GM23338 (cell line): ENCODE data around the gene CYP46A1. TPM values are rescaled to one million over a fixed set of nuclear protein-coding genes. Genes with fewer than 3 reads are reported as not detected.
A peak's percentile ranks its signal among the peaks of the same experiment; 100 is the strongest.

ENCODE experiments used
- ATAC-seq: fragments of 200-7000 bp; cut with Tn5 transposase; 3 replicates; pipeline ENCODE4 v1.9.1; 2020
- DNase-seq: peaks from one replicate; pipeline ENCODE4 v3.0.0-alpha.2; 2015; ENCODE audit warnings: low spot score
- H2AFZ ChIP-seq: fragments of 200-600 bp; sonication (generic); 2 replicates; pipeline ENCODE4 v1.8.0; 2016; ENCODE audit warnings: antibody characterized with exemption, mild to moderate bottlenecking, moderate library complexity
- H3F3A ChIP-seq: fragments of 200-600 bp; sonication (generic); replicated peaks from 2 replicates; pipeline ENCODE4 v1.8.0; 2017; ENCODE audit warnings: antibody characterized with exemption, mixed run types, low read depth
- H3K27ac ChIP-seq: fragments of 200-600 bp; sonication (generic); 2 replicates; pipeline ENCODE4 v1.6.1; 2016; ENCODE audit warnings: low read depth
- H3K27me3 ChIP-seq: fragments of 200-600 bp; sonication (generic); 2 replicates; pipeline ENCODE4 v1.8.0; 2016; ENCODE audit warnings: mild to moderate bottlenecking, mixed run types, moderate library complexity; ENCODE audit not compliant: insufficient read depth
- H3K36me3 ChIP-seq: fragments of 200-600 bp; sonication (generic); 2 replicates; pipeline ENCODE4 v1.8.0; 2016; ENCODE audit warnings: mild to moderate bottlenecking; ENCODE audit not compliant: insufficient read depth
- H3K4me1 ChIP-seq: fragments of 200-600 bp; sonication (generic); 2 replicates; pipeline ENCODE4 v1.8.0; 2016; ENCODE audit warnings: mild to moderate bottlenecking, moderate library complexity; ENCODE audit not compliant: insufficient read depth
- H3K4me2 ChIP-seq: fragments of 200-600 bp; sonication (generic); 2 replicates; pipeline ENCODE4 v1.7.1; 2017; ENCODE audit warnings: mixed run types
- H3K4me3 ChIP-seq: fragments of 200-600 bp; sonication (generic); 2 replicates; pipeline ENCODE4 v1.6.1; 2016; ENCODE audit warnings: mixed run types
- H3K79me2 ChIP-seq: fragments of 200-600 bp; sonication (generic); replicated peaks from 2 replicates; pipeline ENCODE4 v1.8.0; 2017; ENCODE audit warnings: mild to moderate bottlenecking; ENCODE audit not compliant: insufficient read depth
- H3K9me2 ChIP-seq: fragments of 200-600 bp; sonication (generic); 2 replicates; pipeline ENCODE4 v1.8.0; 2017; ENCODE audit not compliant: insufficient read depth
- H4K20me1 ChIP-seq: fragments of 200-600 bp; sonication (generic); replicated peaks from 2 replicates; pipeline ENCODE4 v1.8.0; 2017; ENCODE audit warnings: mild to moderate bottlenecking; ENCODE audit not compliant: insufficient read depth
- H3K27ac Mint-ChIP-seq: 2 replicates; pipeline ENCODE4 v1.8.0; 2020; ENCODE audit warnings: inconsistent platforms, mild to moderate bottlenecking, moderate library complexity, mixed read lengths
- H3K27me3 Mint-ChIP-seq: 3 replicates; pipeline ENCODE4 v1.8.0; 2022; ENCODE audit warnings: low read depth, mild to moderate bottlenecking, moderate library complexity, mixed read lengths, inconsistent platforms; ENCODE audit not compliant: insufficient read depth, poor library complexity
- H3K36me3 Mint-ChIP-seq: 3 replicates; pipeline ENCODE4 v1.8.0; 2021; ENCODE audit warnings: low read depth, mild to moderate bottlenecking, inconsistent platforms, moderate library complexity, mixed read lengths
- H3K4me1 Mint-ChIP-seq: 3 replicates; pipeline ENCODE4 v1.8.0; 2020; ENCODE audit warnings: mild to moderate bottlenecking, inconsistent platforms, mixed read lengths
- H3K4me3 Mint-ChIP-seq: 3 replicates; pipeline ENCODE4 v1.8.0; 2021; ENCODE audit warnings: moderate library complexity, mild to moderate bottlenecking, inconsistent platforms, mixed read lengths
- H3K9me3 Mint-ChIP-seq: 3 replicates; pipeline ENCODE4 v1.8.0; 2020; ENCODE audit warnings: moderate library complexity, mild to moderate bottlenecking, inconsistent platforms, mixed read lengths
- CREB1 ChIP-seq: fragments of 250-450 bp; sonication (Bioruptor Pico); IDR thresholded peaks from 2 replicates; pipeline ENCODE4 v1.5.0; 2020; ENCODE audit warnings: low read depth, mild to moderate bottlenecking, moderate library complexity
- CTCF ChIP-seq, 2 experiments: fragments of 200-600 bp in 1 of 2; sonication (generic) in 1 of 2; conservative IDR thresholded peaks; 2 replicates each; pipeline versions ENCODE4 v1.5.1 to v1.6.1; 2016 to 2017; ENCODE audit warnings: antibody characterized with exemption in 2 of 2, low read depth in 2 of 2, mild to moderate bottlenecking in 2 of 2, moderate library complexity in 1 of 2
- ETS1 ChIP-seq: IDR thresholded peaks from 2 replicates; pipeline ENCODE4 v1.6.1; 2016; ENCODE audit warnings: antibody characterized with exemption
- ZNF114 ChIP-seq: fragments of 250-450 bp; sonication (Bioruptor Pico); IDR thresholded peaks from 2 replicates; pipeline ENCODE4 v1.5.0; 2020; ENCODE audit warnings: mild to moderate bottlenecking, moderate library complexity
- polyA plus RNA-seq: library from polyadenylated mRNA; unstranded; fragments of >200 nt; fragmentation: Nextera tagmentation; extraction: Ambion mirVana; gene quantifications from 2 replicates; pipeline ENCODE4 v1.2.1, GENCODE V29; 2016
- total RNA-seq: library from RNA; depleted of rRNA; stranded (reverse); fragments of >200 nt; shearing (Covaris generic); gene quantifications from 2 replicates; pipeline ENCODE4 v1.2.3, GENCODE V29; 2014

Gene CYP46A1
- total and polyA plus RNA-seq, 2 experiments from 2014 or later: 0.59 to 0.66 TPM

- H3K4me2 ChIP-seq: peak overlapping the region; percentile 80
These were observed 46.1 kb downstream of the CYP46A1 start for GRCh38 chr14:99729991-99730875.

GRCh38 chr14:99730876-99731546, 46.9 kb downstream of the CYP46A1 start:
- no peaks in the 10 kb centered on the region for H3K36me3 Mint-ChIP-seq
- peak overlapping the region; percentile 80 for H3K4me2 ChIP-seq
- H3K36me3 ChIP-seq: no peaks in the 10 kb centered on the region
- peak overlapping the region; percentile 76 for H3K4me3 Mint-ChIP-seq
- peaks cover 5% of the 10 kb centered on the region for H3K4me1 ChIP-seq
- H4K20me1 ChIP-seq: no peaks in the 10 kb centered on the region
- peaks cover 15% of the 10 kb centered on the region for H3K27me3 Mint-ChIP-seq
- H2AFZ ChIP-seq: peak overlapping the region; percentile 98
- no peaks in the 10 kb centered on the region for H3K27me3 ChIP-seq
- H3K27ac Mint-ChIP-seq: no peak overlapping the region
- 0 out of 2 replicates have a peak, but pooled peaks cover 4% of the 10 kb centered on the region for H3F3A ChIP-seq
- H3K9me3 Mint-ChIP-seq: no peaks in the 10 kb centered on the region; the same call in 2 of the 3 replicates
- H3K79me2 ChIP-seq: no peaks in the 10 kb centered on the region
- ATAC-seq (no peak), DNase-seq (no peak)
- H3K27ac ChIP-seq: no peak overlapping the region
- H3K4me3 ChIP-seq: peak overlapping the region; percentile 71
- no peaks in the 10 kb centered on the region for H3K9me2 ChIP-seq
- TF ChIP-seq CREB1 (CRISPR knock-in tag): no peak
- no peak for TF ChIP-seq ETS1
- TF ChIP-seq CTCF (conservative IDR thresholded peaks at IDR 0.05; ENCODE audit: low read depth in 2 of 2): no peak
- H3K4me1 Mint-ChIP-seq: peaks cover 5% of the 10 kb centered on the region; the same call in 2 of the 3 replicates

More at GRCh38 chr14:99729991-99730875, 46.1 kb downstream of the CYP46A1 start:
- ATAC-seq (peak; percentile 66), DNase-seq (peak; percentile 89)
- H3K9me2 ChIP-seq: no peaks in the 10 kb centered on the region
- H3K27ac ChIP-seq: no peak overlapping the region
- peak overlapping the region; percentile 71 for H3K4me3 ChIP-seq
- H2AFZ ChIP-seq: peak overlapping the region; percentile 98
- Mint-ChIP-seq H3K36me3 (no peaks in the 10 kb centered on the region), H3K4me1 (peaks cover 3% of the 10 kb centered on the region; the same call in 1 of the 3 replicates), H3K27me3 (peaks cover 15% of the 10 kb centered on the region), H3K4me3 (peak overlapping the region; percentile 76), H3K9me3 (no peaks in the 10 kb centered on the region; the same call in 2 of the 3 replicates), H3K27ac (no peak overlapping the region)
- H3F3A ChIP-seq: 0 out of 2 replicates have a peak, but pooled peaks cover 4% of the 10 kb centered on the region
- no peaks in the 10 kb centered on the region for H3K79me2 ChIP-seq
- no peaks in the 10 kb centered on the region for H4K20me1 ChIP-seq
- peaks cover 5% of the 10 kb centered on the region for H3K4me1 ChIP-seq
- no peaks in the 10 kb centered on the region for H3K36me3 ChIP-seq
- TF ChIP-seq ZNF114 (CRISPR knock-in tag) (no peak), CTCF (conservative IDR thresholded peaks at IDR 0.05; ENCODE audit: low read depth in 2 of 2) (peak; percentile 66 to 84)
- H3K27me3 ChIP-seq: no peaks in the 10 kb centered on the region
